Neural cell (in vitro differentiated cells): ENCODE data around the gene ADARB1.

Experiments used
- CTCF ChIP-seq: fragments of 450-650 bp; IDR thresholded peaks from 2 replicates; pipeline ENCODE4 v1.5.1; 2014; ENCODE audit warnings: antibody characterized with exemption, mild to moderate bottlenecking, moderate library complexity; ENCODE audit not compliant: poor library complexity, severe bottlenecking
- EP300 ChIP-seq: fragments of 450-650 bp; conservative IDR thresholded peaks from 2 replicates; pipeline ENCODE4 v1.6.1; 2014; ENCODE audit warnings: antibody characterized with exemption, mild to moderate bottlenecking, moderate library complexity; ENCODE audit not compliant: poor library complexity, severe bottlenecking
- POLR2AphosphoS5 ChIP-seq: IDR thresholded peaks from 2 replicates; pipeline ENCODE4 v1.6.1; 2012
- RAD21 ChIP-seq: fragments of 450-650 bp; conservative IDR thresholded peaks from 2 replicates; pipeline ENCODE4 v1.6.1; 2014; ENCODE audit warnings: antibody characterized with exemption, mild to moderate bottlenecking, moderate library complexity

GRCh38 chr21:45143855-45144254, 69.5 kb downstream of the ADARB1 start:
- TF ChIP-seq CTCF: no peak
- no peak for TF ChIP-seq EP300
- no peak for TF ChIP-seq POLR2AphosphoS5
- TF ChIP-seq RAD21: no peak
